NB4 (cell line): ENCODE measurements around the gene TNFAIP2.

Experiments
- POLR2A ChIP-seq: IDR thresholded peaks from 2 replicates; pipeline ENCODE4 v1.6.1; 2011; ENCODE audit warnings: mild to moderate bottlenecking; ENCODE audit not compliant: insufficient read length; ENCODE audit errors: extremely low read depth
- TF ChIP-seq, protein P1 (sequence below): IDR thresholded peaks from one replicate; pipeline ENCODE4 v1.5.1; 2012; ENCODE audit warnings: low read depth, low read length
- TF ChIP-seq, protein P2 (sequence below): IDR thresholded peaks from 2 replicates; pipeline ENCODE4 v1.6.1; 2011; ENCODE audit warnings: low read depth, low read length

DNA sequence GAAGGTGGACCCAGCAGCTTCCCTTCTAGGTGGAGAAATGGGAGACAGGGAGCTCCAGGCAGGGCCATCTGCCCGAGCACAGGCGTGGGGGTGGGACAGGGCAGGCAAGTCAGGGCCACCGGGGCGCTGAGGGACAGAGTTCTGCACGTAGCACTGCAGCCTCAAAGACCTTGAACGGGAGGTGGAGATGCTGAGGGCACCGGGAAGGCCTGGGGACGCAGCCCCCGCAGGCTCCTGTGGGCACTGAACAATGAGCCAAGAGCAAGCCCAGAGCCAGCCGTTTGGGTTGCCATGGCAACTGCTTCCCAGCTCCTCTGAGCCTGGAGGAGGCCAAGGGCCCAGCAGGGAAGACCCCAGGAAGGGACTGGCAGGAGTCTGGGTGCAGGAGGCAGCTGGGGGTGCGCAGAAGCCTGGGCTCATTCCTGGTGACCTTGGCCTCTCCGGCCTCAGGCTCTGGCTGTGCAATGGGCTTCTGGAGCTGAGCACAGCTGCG is 35.9 kb upstream of the TNFAIP2 start:
- TF ChIP-seq, protein P1, sequence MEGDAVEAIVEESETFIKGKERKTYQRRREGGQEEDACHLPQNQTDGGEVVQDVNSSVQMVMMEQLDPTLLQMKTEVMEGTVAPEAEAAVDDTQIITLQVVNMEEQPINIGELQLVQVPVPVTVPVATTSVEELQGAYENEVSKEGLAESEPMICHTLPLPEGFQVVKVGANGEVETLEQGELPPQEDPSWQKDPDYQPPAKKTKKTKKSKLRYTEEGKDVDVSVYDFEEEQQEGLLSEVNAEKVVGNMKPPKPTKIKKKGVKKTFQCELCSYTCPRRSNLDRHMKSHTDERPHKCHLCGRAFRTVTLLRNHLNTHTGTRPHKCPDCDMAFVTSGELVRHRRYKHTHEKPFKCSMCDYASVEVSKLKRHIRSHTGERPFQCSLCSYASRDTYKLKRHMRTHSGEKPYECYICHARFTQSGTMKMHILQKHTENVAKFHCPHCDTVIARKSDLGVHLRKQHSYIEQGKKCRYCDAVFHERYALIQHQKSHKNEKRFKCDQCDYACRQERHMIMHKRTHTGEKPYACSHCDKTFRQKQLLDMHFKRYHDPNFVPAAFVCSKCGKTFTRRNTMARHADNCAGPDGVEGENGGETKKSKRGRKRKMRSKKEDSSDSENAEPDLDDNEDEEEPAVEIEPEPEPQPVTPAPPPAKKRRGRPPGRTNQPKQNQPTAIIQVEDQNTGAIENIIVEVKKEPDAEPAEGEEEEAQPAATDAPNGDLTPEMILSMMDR, result no peak
- TF ChIP-seq, protein P2, sequence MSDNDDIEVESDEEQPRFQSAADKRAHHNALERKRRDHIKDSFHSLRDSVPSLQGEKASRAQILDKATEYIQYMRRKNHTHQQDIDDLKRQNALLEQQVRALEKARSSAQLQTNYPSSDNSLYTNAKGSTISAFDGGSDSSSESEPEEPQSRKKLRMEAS, result no peak
- no peak for TF ChIP-seq POLR2A
